GM21619 (cell line): ENCODE results near the gene PLEK.
"Not testable (repeated sequence)": the region's sequence is repeated elsewhere in the genome, so short reads cannot be mapped to it uniquely, and the experiment has no call there.

Source experiments
- ATAC-seq: cut with Tn5 transposase; IDR thresholded peaks from one replicate; pipeline ENCODE4 v1.9.1; 2021; ENCODE audit not compliant: unreplicated experiment

The PLEK gene

DNA sequence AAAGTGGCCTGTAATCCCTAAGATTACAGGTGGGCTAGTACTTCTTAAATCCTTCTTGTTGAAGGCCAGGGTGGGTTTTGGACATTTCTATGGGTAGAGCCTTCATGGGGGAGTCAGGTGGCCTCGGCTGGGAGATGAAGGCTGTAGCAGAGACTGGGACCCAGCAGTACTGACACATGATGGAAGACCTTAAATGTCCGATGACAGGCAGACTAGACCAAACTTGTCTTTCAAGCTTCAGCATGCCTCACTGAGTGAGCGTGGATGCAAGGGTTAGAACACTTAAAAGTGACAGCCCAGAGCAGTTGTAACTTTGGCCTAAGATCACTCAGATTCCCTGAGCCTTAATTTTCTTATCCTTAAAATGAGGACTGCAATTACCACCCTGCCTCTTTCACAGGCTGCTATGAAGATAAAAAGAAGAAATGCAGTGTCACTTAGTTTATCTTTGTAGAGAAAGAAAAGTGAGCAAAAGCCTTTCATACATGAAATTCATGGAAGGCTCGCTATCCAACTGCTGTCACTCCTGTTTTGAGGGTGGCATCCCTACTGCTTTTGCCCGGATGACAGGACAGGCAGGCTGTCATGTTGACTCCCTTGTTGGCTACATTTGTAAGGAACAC is 19.5 kb downstream of the PLEK start:
- ATAC-seq, result no peak

DNA sequence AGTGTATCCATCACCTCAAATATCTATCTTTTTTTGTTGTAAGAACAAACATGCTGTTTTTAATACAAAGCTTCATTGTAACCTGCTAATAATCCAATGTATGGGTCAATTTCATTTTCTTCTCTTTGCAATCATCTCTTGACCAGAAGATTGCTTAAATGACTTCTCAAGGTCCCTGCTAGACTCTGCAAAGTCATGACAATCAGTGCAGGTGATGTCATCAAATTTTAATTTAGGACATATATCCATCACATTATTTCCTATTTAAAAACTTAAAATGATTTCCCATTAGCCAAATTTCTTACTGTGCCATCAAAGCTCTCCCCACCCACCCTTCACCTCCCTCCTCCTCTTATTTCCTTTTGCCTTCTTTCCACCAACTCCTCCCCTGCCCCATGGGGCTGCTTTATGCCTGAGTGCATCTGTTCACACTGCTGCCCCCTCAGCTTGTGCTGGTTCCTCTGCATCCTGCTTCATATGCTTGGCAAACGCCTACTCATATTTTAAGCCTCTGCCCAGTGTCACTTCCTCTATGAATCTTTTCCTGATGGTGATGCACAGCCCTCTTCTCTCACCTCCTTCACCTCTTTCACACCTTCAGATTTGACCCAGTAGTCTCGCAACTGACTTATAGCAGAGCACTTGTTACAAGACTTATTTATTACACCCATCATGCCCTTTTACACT is 20.3 kb downstream of the PLEK start:
- peak; percentile 51 for ATAC-seq

DNA sequence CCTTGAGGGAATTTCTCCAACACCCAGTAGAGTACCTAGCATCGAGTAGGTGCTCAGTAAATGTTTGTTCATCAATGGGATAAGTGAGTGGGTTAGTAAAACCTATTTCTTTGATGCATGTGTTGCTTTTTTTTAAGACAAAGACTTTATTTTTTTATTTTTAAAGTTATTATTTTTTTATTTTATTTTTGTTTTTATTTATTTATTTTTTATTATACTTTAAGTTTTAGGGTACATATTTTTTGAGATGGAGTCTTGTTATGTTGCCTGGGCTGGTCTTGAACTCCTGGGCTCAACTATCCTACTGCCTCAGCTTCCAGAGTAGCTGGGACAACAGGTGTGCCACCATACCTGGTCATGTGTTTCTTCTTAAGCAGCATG is 20.8 kb downstream of the PLEK start:
- ATAC-seq, result no peak

DNA sequence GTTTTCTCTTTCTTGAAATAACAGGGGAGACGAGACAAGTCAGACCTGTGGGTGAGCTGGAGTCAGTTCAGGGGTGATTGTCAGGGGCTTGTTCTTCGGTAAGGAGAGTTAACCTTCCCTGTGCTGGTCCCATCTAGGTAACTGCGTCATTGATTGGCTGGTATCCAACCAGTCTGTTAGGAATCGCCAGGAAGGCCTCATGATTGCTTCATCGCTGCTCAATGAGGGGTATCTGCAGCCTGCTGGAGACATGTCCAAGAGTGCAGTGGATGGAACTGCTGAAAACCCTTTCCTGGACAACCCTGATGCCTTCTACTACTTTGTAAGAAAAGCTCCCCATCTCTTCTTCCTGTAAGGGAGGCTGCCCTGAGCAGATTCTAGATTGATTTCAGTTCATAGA is 21.3 kb downstream of the PLEK start:
- no peak for ATAC-seq

DNA sequence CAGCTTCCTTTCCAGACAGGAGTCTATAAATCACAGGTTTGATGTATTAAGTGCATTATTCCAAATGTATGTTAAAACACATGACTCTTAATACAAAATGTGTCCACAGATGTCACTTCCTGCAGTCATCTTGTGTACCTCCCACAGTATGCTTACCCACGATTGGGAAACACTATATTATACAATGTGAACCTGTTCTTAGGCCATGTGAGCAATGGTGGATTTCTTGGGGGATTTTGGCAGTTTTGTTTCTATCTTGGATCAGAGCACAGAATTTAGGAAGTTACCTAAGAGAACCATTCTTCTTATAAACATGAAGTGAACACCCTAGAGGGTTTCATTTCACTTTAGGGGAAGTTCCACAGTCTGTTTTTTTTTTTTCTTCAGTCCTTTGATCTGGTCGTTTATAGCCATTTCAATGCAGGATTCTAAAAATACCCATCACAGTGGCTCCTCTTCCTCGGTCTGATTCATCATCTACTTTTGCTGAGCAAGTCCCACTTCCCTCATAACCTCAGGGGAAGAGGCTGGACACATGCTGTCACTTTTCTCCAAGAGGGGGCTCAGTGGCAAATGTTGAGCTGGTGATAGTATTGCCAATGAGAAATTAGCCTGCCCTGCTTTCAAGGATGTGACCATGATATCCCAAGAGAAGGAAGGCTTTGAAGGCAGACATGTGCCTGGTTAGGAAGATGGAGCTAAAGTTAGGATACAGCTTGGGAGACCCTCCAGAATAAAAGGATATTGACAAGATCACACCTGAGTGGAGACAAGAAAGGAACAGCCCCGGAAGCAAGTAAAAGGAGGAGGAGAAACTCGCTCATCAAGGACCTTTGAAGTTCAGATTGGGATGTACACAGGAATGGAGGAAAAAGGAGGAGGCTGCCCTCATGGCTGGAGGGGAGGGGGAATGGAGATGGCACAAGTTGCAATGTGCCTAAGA is 22.6 kb downstream of the PLEK start:
- ATAC-seq, result peak; percentile 40

DNA sequence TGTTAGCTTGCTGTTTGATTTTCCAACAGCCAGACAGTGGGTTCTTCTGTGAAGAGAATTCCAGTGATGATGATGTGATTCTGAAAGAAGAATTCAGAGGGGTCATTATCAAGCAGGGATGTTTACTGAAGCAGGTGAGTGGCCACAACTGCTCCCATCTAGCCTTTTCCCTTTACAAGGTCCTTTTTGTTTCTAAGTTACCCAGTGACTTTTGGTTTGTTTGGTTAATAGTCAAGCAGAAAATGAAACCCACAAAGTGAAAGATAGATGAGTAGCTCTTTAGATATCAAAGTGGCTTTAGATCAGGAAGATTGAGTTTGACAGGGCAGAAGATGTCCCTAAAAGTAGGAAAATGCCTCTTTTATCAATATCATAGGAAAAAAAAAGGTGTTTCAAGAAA is 23.3 kb downstream of the PLEK start:
- no peak for ATAC-seq

GRCh38 chr2:68388772-68389171 is 23.7 kb downstream of the PLEK start:
- ATAC-seq, result no peak

GRCh38 chr2:68390114-68390513 is 25.0 kb downstream of the PLEK start:
- no peak for ATAC-seq

GRCh38 chr2:68390586-68390985 is 25.5 kb downstream of the PLEK start:
- ATAC-seq, result no peak

GRCh38 chr2:68391099-68391498 is 26.0 kb downstream of the PLEK start:
- ATAC-seq, result no peak

DNA sequence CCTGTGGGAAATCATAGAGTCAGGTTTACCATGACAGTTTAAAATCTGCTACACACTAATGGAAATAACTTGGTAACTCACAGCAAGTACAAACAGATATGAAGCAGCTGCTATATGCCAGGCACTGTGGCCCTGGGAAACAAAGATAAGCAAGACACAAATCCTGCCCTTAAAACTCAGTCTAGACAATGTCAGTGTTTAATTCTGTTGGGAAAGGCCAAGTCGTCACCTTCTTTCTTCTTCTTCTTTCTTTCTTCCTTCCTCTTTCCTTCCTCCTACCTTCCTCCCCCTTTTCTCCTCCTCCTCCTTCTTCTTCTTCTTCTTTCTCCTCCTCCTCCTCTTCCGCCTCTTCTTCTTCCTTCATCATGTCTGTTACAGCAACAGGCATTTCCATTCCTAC is 26.8 kb downstream of the PLEK start:
- no peak for ATAC-seq

DNA sequence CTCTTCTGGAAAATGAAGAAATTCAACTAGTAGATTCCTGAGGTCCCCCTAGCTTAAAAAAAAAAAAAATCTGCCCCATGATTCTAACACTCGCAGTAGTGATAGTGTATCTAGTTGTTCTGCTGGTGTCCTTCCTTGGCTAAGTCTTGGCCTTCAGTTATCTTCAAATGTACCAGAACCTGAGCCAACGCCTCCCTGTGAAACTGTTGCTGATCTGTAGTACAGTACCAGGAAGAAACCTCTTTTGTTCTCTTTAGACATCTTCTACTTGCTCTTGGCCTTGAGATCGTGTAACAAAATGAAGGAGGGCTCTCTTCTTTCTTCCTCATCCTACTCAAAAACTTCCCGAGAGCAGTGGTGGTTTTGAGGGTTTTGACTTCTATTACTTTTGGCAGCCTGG is 31.0 kb downstream of the PLEK start:
- ATAC-seq, result no peak

DNA sequence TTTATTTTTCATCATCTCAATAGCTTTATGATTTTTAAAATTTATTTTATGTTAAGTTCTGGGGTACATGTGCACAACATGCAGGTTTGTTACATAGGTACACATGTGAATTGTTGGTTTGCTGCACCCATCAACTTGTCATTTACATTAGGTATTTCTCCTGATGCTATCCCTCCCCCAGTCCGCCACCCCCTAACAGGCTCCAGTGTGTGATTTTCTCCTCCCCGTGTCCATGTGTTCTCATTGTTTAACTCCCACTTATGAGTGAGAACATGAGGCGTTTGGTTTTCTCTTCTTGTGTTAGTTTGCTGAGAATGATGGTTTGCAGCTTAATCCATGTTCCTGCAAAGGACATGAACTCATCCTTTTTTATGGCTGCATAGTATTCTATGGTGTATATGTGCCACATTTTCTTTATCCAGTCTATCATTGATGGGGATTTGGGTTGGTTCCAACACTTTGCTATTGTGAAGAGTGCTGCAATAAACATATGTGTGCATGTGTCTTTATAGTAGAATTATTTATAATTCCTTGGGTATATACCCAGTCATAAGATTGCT is 32.7 kb downstream of the PLEK start:
- ATAC-seq, result not testable (repeated sequence)

GRCh38 chr2:68403199-68403644 is 38.1 kb downstream of the PLEK start:
- ATAC-seq, result peak; percentile 70

GRCh38 chr2:68404164-68404563 is 39.1 kb downstream of the PLEK start:
- no peak for ATAC-seq

DNA sequence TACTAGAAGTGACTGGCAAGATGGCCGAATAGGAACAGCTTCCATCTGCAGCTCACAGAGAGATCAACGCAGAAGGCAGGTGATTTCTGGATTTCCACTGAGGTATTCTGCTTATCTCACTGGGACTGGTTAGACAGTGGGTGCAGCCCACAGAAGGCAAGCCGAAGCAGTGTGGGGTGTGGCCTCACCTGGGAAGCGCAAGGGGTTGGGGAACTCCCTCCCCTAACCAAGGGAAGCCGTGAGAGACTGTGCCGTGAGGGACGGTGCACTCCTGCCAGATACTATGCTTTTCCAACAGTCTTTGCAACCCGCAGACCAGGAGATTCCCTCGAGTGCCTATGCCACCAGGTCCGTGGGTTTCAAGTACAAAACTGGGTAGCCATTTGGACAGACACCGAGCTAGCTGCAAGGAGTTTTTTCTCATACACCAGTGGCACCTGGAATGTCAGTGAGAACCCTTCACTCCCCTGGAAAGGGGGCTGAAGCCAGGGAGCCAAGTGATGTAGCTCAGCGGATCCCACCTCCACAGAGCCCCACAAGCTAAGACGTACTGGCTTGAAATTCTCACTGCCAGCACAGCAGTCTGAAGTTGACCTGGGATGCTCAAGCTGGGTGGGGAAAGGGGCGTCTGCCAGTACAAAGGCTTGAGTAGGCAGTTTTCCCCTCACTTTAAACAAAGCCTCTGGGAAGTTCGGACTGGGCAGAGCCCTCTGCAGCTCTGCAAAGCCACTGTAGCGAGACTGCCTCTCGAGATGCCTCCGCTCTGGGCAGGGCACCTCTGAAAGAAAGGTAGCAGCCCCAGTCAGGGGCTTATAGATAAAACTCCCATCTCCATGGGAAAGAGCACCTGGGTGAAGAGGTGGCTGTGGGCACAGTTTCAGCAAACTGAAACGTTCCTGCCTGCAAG is 40.1 kb downstream of the PLEK start:
- no peak for ATAC-seq

GRCh38 chr2:68411397-68412126 is 46.5 kb downstream of the PLEK start:
- peak; percentile 95 for ATAC-seq

GRCh38 chr2:68412127-68412819 is 47.2 kb downstream of the PLEK start:
- ATAC-seq, result peak; percentile 29

DNA sequence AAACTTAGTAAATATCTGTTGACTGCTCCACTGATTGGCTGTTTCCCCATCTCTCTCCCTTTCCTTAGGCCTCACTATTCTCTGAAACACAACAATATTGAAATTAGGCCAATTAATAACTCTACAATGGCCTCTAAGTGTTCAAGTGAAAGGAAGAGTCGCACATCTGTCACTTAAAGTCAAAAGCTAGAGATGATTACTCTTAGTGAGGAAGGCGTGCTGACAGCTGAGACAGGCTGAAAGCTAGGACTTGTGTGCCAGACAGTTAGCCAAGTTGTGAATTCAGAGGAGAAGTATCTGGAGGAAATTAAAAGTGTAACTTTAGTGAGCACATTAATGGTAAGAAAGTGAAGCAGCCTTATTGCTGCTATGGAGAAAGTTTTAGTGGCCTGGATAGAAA is 48.4 kb downstream of the PLEK start:
- no peak for ATAC-seq
